K562 (cell line): ENCODE data around the gene ENTPD6. TPM values are rescaled to one million over a fixed set of nuclear protein-coding genes. Genes with fewer than 3 reads are reported as not detected.

ENCODE experiments used
- ATF2 ChIP-seq: sonication (generic); formaldehyde crosslinking; IDR thresholded peaks from 2 replicates; pipeline ENCODE4 v1.8.1; 2022; ENCODE audit warnings: missing genetic modification reagents
- CLOCK ChIP-seq: fragments of 250-450 bp; sonication (Bioruptor Pico); IDR thresholded peaks from 2 replicates; pipeline ENCODE4 v1.4.0; 2020; ENCODE audit warnings: mild to moderate bottlenecking, moderate library complexity, borderline replicate concordance
- HMG20B ChIP-seq: fragments of 250-450 bp; sonication (Bioruptor Pico); IDR thresholded peaks from 2 replicates; pipeline ENCODE4 v1.5.0; 2021; ENCODE audit warnings: mild to moderate bottlenecking
- KAT7 ChIP-seq: sonication (generic); formaldehyde crosslinking; IDR thresholded peaks from 2 replicates; pipeline ENCODE4 v1.8.0; 2022; ENCODE audit warnings: missing genetic modification reagents, mild to moderate bottlenecking, borderline replicate concordance
- MTA3 ChIP-seq: fragments of 450-650 bp; formaldehyde crosslinking; IDR thresholded peaks from 2 replicates; pipeline ENCODE4 v1.6.1; 2017; ENCODE audit warnings: mild to moderate bottlenecking, borderline replicate concordance
- ZEB2 ChIP-seq: fragments of 450-650 bp; IDR thresholded peaks from 2 replicates; pipeline ENCODE4 v1.6.1; 2016
- ZNF280B ChIP-seq: fragments of 250-450 bp; sonication (Bioruptor Pico); IDR thresholded peaks from 2 replicates; pipeline ENCODE4 v1.5.1; 2021; ENCODE audit warnings: mild to moderate bottlenecking
- ZNF668 ChIP-seq: fragments of 250-450 bp; sonication (Bioruptor Pico); IDR thresholded peaks from 2 replicates; pipeline ENCODE4 v1.8.0; 2022; ENCODE audit warnings: mild to moderate bottlenecking, inconsistent platforms
- ZNF696 ChIP-seq: fragments of 250-450 bp; sonication (Bioruptor Pico); conservative IDR thresholded peaks from 2 replicates; pipeline ENCODE4 v1.4.0; 2020; ENCODE audit warnings: mild to moderate bottlenecking, moderate library complexity
- polyA plus RNA-seq, 8 experiments: library from polyadenylated mRNA; depleted of rRNA in 4 of 8; stranded (reverse) in 5 of 8; unstranded in 3 of 8; fragments of >200 nt; fragmentation: Nextera tagmentation in 2 of 8; fragmentation: Illumina TruSeq in 1 of 8; extraction: Ambion mirVana in 2 of 8; extraction: Trizol in 1 of 8; gene quantifications; 2 replicates each; pipeline versions ENCODE4 v1.2.1 to v1.2.3, GENCODE V29; 2011 to 2014; ENCODE audit warnings: inconsistent platforms in 1 of 8, missing spikeins in 1 of 8
- total RNA-seq, 7 experiments: library from RNA; depleted of rRNA in 6 of 7; stranded (reverse); fragments of >200 nt in 6 of 7; fragmentation: Illumina TruSeq in 2 of 7; extraction: Trizol in 2 of 7; gene quantifications; 2 replicates each; pipeline versions ENCODE4 v1.2.1 to v1.2.3, GENCODE V29; 2011 to 2021; ENCODE audit warnings: low replicate concordance in 1 of 7
- TF ChIP-seq, protein P1 (sequence below): fragments of 200-600 bp; sonication (generic); IDR thresholded peaks from one replicate; pipeline ENCODE4 v1.6.1; 2012; ENCODE audit warnings: mild to moderate bottlenecking, low read depth, low read length, inconsistent platforms

ENTPD6 gene
- total and polyA plus RNA-seq, 9 of the 15 experiments (the other 6 are each of a cell fraction or from before 2014, with no cell fraction given) = 0.82 to 36.8 (median 22.4) TPM

DNA sequence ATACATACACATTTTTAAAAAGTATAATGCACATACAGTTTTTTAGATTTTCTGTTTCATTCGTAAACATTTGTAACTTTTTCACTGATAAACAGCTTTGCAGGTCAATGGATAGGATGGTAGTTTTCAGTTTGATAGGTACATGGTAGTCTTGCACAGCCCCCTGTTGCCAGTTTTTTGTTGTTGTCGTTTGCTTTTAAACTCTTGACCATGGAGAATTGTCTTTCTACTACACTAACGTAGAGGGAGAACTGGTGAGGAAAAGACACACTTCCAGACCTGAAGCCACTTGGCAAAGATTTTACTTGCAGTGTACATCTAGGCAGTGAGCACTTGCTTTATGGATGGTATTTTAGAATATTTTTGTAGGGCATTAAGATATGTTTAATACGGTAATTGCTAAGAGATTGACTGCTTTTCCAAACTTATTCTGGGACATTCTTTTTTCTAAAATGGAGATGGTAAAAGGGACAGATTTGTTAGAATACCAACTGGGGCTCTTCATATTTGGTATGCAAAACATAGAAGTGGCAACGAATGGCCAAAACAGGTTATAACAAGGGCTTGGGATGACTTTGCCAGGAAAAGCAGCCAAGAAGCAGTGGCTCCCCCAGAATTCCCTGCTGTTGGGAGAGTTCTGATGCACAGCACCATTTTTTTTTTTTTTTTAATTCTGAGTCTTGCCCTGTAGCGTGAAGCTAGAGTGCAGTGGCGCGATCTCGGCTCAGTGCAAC lies 53.9 kb downstream of the ENTPD6 start (continued):
- TF ChIP-seq, protein P1, sequence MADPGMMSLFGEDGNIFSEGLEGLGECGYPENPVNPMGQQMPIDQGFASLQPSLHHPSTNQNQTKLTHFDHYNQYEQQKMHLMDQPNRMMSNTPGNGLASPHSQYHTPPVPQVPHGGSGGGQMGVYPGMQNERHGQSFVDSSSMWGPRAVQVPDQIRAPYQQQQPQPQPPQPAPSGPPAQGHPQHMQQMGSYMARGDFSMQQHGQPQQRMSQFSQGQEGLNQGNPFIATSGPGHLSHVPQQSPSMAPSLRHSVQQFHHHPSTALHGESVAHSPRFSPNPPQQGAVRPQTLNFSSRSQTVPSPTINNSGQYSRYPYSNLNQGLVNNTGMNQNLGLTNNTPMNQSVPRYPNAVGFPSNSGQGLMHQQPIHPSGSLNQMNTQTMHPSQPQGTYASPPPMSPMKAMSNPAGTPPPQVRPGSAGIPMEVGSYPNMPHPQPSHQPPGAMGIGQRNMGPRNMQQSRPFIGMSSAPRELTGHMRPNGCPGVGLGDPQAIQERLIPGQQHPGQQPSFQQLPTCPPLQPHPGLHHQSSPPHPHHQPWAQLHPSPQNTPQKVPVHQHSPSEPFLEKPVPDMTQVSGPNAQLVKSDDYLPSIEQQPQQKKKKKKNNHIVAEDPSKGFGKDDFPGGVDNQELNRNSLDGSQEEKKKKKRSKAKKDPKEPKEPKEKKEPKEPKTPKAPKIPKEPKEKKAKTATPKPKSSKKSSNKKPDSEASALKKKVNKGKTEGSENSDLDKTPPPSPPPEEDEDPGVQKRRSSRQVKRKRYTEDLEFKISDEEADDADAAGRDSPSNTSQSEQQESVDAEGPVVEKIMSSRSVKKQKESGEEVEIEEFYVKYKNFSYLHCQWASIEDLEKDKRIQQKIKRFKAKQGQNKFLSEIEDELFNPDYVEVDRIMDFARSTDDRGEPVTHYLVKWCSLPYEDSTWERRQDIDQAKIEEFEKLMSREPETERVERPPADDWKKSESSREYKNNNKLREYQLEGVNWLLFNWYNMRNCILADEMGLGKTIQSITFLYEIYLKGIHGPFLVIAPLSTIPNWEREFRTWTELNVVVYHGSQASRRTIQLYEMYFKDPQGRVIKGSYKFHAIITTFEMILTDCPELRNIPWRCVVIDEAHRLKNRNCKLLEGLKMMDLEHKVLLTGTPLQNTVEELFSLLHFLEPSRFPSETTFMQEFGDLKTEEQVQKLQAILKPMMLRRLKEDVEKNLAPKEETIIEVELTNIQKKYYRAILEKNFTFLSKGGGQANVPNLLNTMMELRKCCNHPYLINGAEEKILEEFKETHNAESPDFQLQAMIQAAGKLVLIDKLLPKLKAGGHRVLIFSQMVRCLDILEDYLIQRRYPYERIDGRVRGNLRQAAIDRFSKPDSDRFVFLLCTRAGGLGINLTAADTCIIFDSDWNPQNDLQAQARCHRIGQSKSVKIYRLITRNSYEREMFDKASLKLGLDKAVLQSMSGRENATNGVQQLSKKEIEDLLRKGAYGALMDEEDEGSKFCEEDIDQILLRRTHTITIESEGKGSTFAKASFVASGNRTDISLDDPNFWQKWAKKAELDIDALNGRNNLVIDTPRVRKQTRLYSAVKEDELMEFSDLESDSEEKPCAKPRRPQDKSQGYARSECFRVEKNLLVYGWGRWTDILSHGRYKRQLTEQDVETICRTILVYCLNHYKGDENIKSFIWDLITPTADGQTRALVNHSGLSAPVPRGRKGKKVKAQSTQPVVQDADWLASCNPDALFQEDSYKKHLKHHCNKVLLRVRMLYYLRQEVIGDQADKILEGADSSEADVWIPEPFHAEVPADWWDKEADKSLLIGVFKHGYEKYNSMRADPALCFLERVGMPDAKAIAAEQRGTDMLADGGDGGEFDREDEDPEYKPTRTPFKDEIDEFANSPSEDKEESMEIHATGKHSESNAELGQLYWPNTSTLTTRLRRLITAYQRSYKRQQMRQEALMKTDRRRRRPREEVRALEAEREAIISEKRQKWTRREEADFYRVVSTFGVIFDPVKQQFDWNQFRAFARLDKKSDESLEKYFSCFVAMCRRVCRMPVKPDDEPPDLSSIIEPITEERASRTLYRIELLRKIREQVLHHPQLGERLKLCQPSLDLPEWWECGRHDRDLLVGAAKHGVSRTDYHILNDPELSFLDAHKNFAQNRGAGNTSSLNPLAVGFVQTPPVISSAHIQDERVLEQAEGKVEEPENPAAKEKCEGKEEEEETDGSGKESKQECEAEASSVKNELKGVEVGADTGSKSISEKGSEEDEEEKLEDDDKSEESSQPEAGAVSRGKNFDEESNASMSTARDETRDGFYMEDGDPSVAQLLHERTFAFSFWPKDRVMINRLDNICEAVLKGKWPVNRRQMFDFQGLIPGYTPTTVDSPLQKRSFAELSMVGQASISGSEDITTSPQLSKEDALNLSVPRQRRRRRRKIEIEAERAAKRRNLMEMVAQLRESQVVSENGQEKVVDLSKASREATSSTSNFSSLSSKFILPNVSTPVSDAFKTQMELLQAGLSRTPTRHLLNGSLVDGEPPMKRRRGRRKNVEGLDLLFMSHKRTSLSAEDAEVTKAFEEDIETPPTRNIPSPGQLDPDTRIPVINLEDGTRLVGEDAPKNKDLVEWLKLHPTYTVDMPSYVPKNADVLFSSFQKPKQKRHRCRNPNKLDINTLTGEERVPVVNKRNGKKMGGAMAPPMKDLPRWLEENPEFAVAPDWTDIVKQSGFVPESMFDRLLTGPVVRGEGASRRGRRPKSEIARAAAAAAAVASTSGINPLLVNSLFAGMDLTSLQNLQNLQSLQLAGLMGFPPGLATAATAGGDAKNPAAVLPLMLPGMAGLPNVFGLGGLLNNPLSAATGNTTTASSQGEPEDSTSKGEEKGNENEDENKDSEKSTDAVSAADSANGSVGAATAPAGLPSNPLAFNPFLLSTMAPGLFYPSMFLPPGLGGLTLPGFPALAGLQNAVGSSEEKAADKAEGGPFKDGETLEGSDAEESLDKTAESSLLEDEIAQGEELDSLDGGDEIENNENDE = no peak
- TF ChIP-seq ZNF696 (no peak), ZEB2 (no peak), ATF2 (CRISPR knock-in tag) (no peak), HMG20B (no peak), KAT7 (no peak), CLOCK (CRISPR knock-in tag) (no peak), MTA3 (no peak), ZNF280B (CRISPR knock-in tag) (no peak), ZNF668 (CRISPR knock-in tag) (no peak)
